Astrocyte of the cerebellum (primary cell): ENCODE data around the gene MCTP2.
"Not testable (repeated sequence)": the region's sequence is repeated elsewhere in the genome, so short reads cannot be mapped to it uniquely, and the experiment has no call there.

Experiments used
- DNase-seq: peaks from one replicate; pipeline ENCODE4 v3.0.0-alpha.2; 2011; ENCODE audit warnings: low read depth
- H3K4me3 ChIP-seq: 2 replicates; pipeline ENCODE4 v1.5.1; 2011; ENCODE audit warnings: mild to moderate bottlenecking, low read depth, low read length, moderate library complexity
- CTCF ChIP-seq: IDR thresholded peaks from 2 replicates; pipeline ENCODE4 v1.5.1; 2012; ENCODE audit warnings: low read length, low read depth, moderate library complexity, mild to moderate bottlenecking; ENCODE audit errors: missing control alignments
- in situ Hi-C: cut with HindIII; loops from 2 replicates; pipeline ENCODE4 v1.10.0; 2017; ENCODE audit warnings: low sequenced_read_pairs

Gene MCTP2

GRCh38 chr15:94252223-94252766, 20.9 kb downstream of the MCTP2 start:
- no peak for DNase-seq
- in situ Hi-C loops, result no loop called here
- no peak for TF ChIP-seq CTCF
- no peak overlapping the region for H3K4me3 ChIP-seq

GRCh38 chr15:94252906-94253491, 21.6 kb downstream of the MCTP2 start:
- in situ Hi-C loops, result no loop called here
- H3K4me3 ChIP-seq, result no peak overlapping the region
- DNase-seq, result no peak
- TF ChIP-seq CTCF, result no peak

- no peak overlapping the region for H3K4me3 ChIP-seq
- in situ Hi-C loops, result no loop called here
- DNase-seq, result no peak
- TF ChIP-seq CTCF, result no peak
Measured at GRCh38 chr15:94253742-94254141, 22.4 kb downstream of the MCTP2 start.

- DNase-seq, result no peak
- TF ChIP-seq CTCF, result no peak
- in situ Hi-C loops, result no loop called here
- no peak overlapping the region for H3K4me3 ChIP-seq
Measured at GRCh38 chr15:94255540-94255939, 24.2 kb downstream of the MCTP2 start.

GRCh38 chr15:94256511-94256910, 25.1 kb downstream of the MCTP2 start:
- no peak for DNase-seq
- in situ Hi-C loops, result no loop called here
- no peak overlapping the region for H3K4me3 ChIP-seq
- no peak for TF ChIP-seq CTCF

GRCh38 chr15:94257776-94258175, 26.4 kb downstream of the MCTP2 start:
- H3K4me3 ChIP-seq, DNase-seq, in situ Hi-C loops: not testable (repeated sequence)

- no peak for DNase-seq
- no peak overlapping the region for H3K4me3 ChIP-seq
- TF ChIP-seq CTCF, result no peak
- in situ Hi-C loops, result no loop called here
Measured at GRCh38 chr15:94258246-94258645, 26.9 kb downstream of the MCTP2 start.
